Activated naive CD4-positive, alpha-beta T cell treated with anti-CD3 and anti-CD28 coated beads for 36 hours (primary cell): ENCODE results near the gene TBC1D1. TPM values are rescaled to one million over a fixed set of nuclear protein-coding genes. Genes with fewer than 3 reads are reported as not detected.

Source experiments
- CTCF ChIA-PET: fragments of 350-600 bp; sonication (Branson Sonifier 250); formaldehyde crosslinking; loops from one replicate; lab custom pipeline; 2021; ENCODE audit warnings: antibody characterized with exemption; lab: Charles Lee
- DNase-seq: peaks from one replicate; pipeline ENCODE4 v3.0.0-alpha.2; 2020
- H3K27ac Mint-ChIP-seq: one replicate; pipeline ENCODE4 v1.8.0; 2021; ENCODE audit warnings: mild to moderate bottlenecking, mixed read lengths
- H3K27me3 Mint-ChIP-seq: one replicate; pipeline ENCODE4 v1.8.0; 2021; ENCODE audit warnings: low read depth, mixed read lengths
- H3K36me3 Mint-ChIP-seq: one replicate; pipeline ENCODE4 v1.8.0; 2021; ENCODE audit warnings: low read depth, mixed read lengths
- H3K4me1 Mint-ChIP-seq: one replicate; pipeline ENCODE4 v1.8.0; 2021; ENCODE audit warnings: low read depth, mixed read lengths
- H3K4me3 Mint-ChIP-seq: one replicate; pipeline ENCODE4 v1.8.0; 2021; ENCODE audit warnings: mild to moderate bottlenecking, moderate library complexity, mixed read lengths
- H3K9me3 Mint-ChIP-seq: one replicate; pipeline ENCODE4 v1.8.0; 2021; ENCODE audit warnings: mixed read lengths
- intact Hi-C: fragments of 100-400 bp; cut with micrococcal nuclease; formaldehyde crosslinking; loops from one replicate; pipeline ENCODE4 v1.15.1; 2023
- total RNA-seq, 2 experiments: library from RNA; stranded (reverse); gene quantifications; one replicate each; pipeline ENCODE4 v1.2.3, GENCODE V29; 2021

Gene TBC1D1
- total RNA-seq, 2 experiments from 2014 or later, result 57.7 to 68.5 TPM

DNA sequence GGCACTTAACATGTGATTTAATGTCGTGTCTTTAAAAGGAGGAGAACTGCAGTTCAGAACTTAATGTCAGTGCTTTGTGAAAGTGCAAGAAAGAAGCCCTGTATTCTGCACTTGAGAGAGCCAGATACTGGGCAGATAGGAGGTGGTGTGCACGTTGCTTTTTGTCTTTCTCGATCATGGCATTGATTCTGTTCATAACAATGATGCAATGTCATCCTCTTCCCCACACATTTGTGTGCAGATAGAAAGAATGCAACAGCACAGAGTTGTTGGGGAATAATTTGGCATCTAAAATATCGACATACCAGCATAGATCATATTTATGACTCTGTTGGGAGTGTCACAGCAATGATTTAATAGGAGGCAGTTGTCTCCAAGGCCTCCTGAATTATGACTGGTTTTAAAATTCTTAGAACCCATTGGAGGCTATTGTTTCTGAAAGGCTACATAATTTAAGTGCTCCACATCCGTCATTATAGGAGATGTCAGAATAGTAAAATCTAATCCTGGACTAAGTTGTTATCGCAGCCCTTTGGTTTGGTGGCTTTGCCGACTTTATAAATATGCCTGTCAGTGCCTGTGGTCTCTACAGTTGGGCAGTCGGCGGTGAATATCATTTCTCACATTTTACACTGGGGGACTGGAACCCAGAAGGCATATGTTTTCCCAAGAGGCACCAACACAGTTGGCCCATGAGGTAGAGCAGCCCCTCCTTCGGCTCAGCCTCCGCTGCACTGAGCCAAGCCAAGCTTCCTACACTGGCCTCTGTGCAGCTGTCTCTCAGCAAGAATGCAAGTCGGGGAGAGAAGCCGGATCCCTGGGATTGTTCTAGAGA is 194.2 kb downstream of the TBC1D1 start:
- no peak for DNase-seq
- no peaks in the 10 kb centered on the region for H3K27me3 Mint-ChIP-seq
- peaks cover 2% of the 10 kb centered on the region for H3K36me3 Mint-ChIP-seq
- H3K9me3 Mint-ChIP-seq, result no peaks in the 10 kb centered on the region
- CTCF ChIA-PET, result no interaction called here
- intact Hi-C loops, result no loop called here
- no peak overlapping the region for H3K4me3 Mint-ChIP-seq
- peaks cover 6% of the 10 kb centered on the region for H3K4me1 Mint-ChIP-seq
- H3K27ac Mint-ChIP-seq, result no peak overlapping the region

DNA sequence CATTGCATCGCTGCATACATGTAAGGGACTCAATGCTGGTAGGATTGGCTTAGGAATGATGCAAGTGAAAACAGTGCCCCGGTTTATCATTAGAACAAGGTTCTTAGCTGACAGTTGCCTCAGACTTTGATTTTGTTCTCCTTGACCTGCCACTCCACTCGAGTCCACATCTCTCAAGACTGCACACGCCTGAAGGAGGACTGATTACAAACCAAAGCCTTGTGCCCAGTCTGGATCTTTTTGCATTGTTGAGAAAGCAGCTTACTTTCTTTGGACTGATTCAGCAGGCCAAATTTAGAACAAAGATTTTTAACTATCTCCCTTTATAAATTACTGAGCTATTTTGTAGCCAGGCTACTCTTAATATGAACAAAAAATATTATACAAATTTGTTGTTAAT is 194.9 kb downstream of the TBC1D1 start:
- Mint-ChIP-seq H3K27me3 (no peaks in the 10 kb centered on the region), H3K36me3 (peaks cover 4% of the 10 kb centered on the region), H3K27ac (no peak overlapping the region), H3K9me3 (no peaks in the 10 kb centered on the region), H3K4me3 (no peak overlapping the region), H3K4me1 (peaks cover 12% of the 10 kb centered on the region)
- intact Hi-C loops, result no loop called here
- no peak for DNase-seq
- CTCF ChIA-PET, result no interaction called here

DNA sequence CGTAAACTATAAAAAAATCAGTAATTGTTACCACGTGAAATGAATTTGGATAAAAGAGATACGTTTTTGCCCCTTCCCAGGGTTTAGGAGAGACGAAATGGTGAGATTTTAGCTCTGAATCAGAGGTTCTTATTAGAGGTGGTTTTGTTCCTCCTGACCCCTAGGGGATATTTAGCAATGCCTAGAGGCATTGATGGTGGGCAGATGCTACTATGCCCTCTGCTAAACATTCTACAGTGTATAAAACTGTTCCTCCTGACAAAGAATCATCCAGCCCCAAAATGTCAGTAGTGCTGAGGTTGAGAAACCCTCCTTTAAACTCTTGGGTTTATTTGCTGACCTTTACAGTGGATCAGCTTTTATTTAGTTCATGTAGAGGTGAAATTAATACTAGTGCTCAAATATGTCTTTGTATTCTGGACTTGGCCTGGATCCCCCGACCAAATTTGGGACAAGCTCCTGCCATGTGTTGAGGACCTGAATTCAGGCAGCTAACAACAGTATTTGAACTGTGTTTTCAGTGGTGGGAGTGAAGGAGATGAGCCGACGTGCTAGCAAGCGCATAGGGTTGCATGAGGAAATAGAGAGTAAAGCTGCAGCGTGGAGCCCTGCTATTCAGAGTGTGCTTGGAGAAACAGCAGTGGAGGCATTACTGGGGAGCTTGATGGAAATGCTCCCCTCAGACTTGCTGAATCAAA is 195.4 kb downstream of the TBC1D1 start:
- H3K4me3 Mint-ChIP-seq, result no peak overlapping the region

DNA sequence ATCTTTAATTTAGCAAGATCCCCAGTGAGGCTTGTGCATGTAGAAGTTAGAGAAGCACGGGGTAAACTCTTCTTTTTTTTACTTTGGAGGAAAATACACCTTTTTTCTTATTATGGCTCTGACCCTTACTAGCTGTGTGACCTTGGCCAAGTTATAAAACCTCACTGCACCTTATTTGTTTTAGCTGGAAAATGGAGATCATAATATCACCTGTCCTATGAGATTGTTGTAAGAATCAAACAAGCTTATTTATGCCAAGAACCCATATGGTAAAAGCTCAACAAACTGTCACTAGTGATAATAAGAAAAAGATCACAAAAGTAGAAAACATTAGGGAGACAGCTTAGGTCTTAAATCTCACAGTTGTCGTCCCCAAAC is 196.0 kb downstream of the TBC1D1 start:
- Mint-ChIP-seq H3K9me3 (no peaks in the 10 kb centered on the region), H3K4me3 (no peak overlapping the region), H3K27ac (no peak overlapping the region), H3K27me3 (no peaks in the 10 kb centered on the region), H3K36me3 (peaks cover 11% of the 10 kb centered on the region), H3K4me1 (peaks cover 20% of the 10 kb centered on the region)
- CTCF ChIA-PET, result interaction anchor here (0.6 kb wide), 1 partner anchor 381 kb away, joined by 3 read pairs; no protein-coding TSS in a partner anchor
- DNase-seq, result no peak
- intact Hi-C loops, result no loop called here

More for the DNA sequence above, 195.4 kb downstream of the TBC1D1 start:
- intact Hi-C loops, result no loop called here
- H3K4me1 Mint-ChIP-seq, result peaks cover 18% of the 10 kb centered on the region
- H3K36me3 Mint-ChIP-seq, result peaks cover 8% of the 10 kb centered on the region
- no peak for DNase-seq
- H3K27ac Mint-ChIP-seq, result no peak overlapping the region
- H3K9me3 Mint-ChIP-seq, result no peaks in the 10 kb centered on the region
- CTCF ChIA-PET, result interaction anchor here (0.6 kb wide), 1 partner anchor 382 kb away, joined by 3 read pairs; no protein-coding TSS in a partner anchor
- H3K27me3 Mint-ChIP-seq, result no peaks in the 10 kb centered on the region

DNA sequence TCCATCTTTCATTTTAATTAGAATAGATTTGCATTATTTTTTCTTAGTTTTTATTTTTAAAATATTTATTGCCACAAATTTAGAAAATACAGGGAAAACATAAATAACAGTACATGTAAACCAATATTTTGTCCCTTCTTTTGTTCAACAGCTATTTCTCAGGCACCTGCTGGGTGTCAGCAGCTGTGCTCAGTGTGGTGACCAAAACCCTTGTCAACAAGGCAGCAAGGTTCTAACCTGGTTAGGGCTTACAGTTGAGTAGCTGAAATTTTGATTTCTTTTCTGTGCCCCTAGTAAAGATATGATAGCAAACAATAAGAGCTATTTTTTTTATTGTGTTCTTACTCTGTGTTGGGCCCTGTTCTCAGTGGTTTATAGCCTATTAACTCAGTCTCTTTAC is 197.4 kb downstream of the TBC1D1 start:
- Mint-ChIP-seq H3K9me3 (no peaks in the 10 kb centered on the region), H3K36me3 (peaks cover 22% of the 10 kb centered on the region), H3K27ac (no peak overlapping the region), H3K4me3 (no peak overlapping the region), H3K27me3 (no peaks in the 10 kb centered on the region), H3K4me1 (peaks cover 23% of the 10 kb centered on the region)
- CTCF ChIA-PET, result interaction anchor here (1.0 to 1.9 kb wide), 3 partner anchors 19 to 78 kb away, joined by 3 to 5 read pairs (median 3); no protein-coding TSS in a partner anchor
- no peak for DNase-seq
- intact Hi-C loops, result no loop called here

DNA sequence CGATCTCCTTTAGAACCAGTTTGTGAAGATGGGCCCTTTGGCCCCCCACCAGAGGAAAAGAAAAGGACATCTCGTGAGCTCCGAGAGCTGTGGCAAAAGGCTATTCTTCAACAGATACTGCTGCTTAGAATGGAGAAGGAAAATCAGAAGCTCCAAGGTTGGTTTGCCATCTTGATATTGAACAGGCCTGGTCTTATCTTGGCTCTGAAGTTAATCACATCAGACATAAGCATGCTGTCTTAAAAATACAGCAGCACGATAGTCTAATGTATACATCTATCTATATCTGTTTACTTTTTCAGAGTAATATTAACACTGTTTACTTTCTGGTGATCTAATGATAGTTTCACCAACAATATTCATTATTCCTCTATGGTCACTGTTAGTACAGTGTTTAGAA is 199.1 kb downstream of the TBC1D1 start:
- Mint-ChIP-seq H3K27ac (peak overlapping the region; percentile 77), H3K4me1 (peaks cover 23% of the 10 kb centered on the region)

DNA sequence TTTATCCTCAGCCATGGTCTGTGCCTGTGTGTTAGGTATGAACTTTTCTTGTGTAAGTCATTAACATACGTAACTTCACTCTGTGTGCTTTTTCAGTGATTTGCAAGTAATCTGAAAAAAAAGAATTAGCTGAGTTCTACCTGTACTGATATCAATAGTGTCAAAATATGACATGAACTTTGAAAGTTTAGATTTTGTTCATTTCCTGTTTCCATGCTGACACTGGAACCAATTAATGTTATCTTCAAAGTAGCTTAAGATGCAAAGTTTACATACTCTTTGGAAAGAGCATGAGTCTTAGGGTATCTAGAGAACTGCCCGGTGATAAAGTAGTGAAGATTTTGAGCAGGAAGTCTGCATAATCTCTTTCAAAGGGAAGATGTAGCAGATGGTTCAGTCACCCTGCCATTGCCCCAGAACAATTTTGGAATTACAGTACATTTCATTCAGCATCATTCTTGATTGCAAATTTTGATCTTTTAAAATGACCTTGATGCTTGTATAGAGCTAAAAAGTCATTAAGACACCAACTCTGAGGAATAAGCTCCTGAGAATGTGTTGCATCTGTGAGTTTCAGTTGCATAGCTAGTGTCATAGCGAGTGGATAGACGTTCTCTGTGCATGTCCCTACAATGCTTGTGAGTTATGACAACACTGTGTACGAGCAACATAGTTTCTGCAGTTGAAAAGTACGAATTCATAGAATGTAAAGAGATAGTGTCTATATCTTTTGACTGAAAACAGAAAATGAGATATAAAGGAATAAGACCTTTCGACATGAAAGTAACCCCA is 199.8 kb downstream of the TBC1D1 start:
- DNase-seq, result no peak
- no peaks in the 10 kb centered on the region for H3K9me3 Mint-ChIP-seq
- H3K4me3 Mint-ChIP-seq, result no peak overlapping the region
- intact Hi-C loops, result loop anchor here (1.0 kb wide), 2 partner anchors 41 to 73 kb away; no protein-coding TSS in a partner anchor
- CTCF ChIA-PET, result interaction anchor here (0.6 to 1.7 kb wide), 10 partner anchors 9 to 220 kb away, joined by 3 to 8 read pairs (median 4); no protein-coding TSS in a partner anchor
- peaks cover 23% of the 10 kb centered on the region for H3K4me1 Mint-ChIP-seq
- no peaks in the 10 kb centered on the region for H3K27me3 Mint-ChIP-seq
- peak overlapping the region; percentile 77 for H3K27ac Mint-ChIP-seq
- peaks cover 27% of the 10 kb centered on the region for H3K36me3 Mint-ChIP-seq

More for the DNA sequence above, 199.1 kb downstream of the TBC1D1 start:
- Mint-ChIP-seq H3K4me3 (no peak overlapping the region), H3K36me3 (peaks cover 22% of the 10 kb centered on the region), H3K9me3 (no peaks in the 10 kb centered on the region), H3K27me3 (no peaks in the 10 kb centered on the region)
- intact Hi-C loops, result loop anchor here (1.0 kb wide), 2 partner anchors 41 to 73 kb away; no protein-coding TSS in a partner anchor
- CTCF ChIA-PET, result interaction anchor here (0.6 to 1.7 kb wide), 10 partner anchors 10 to 221 kb away, joined by 3 to 8 read pairs (median 4); no protein-coding TSS in a partner anchor
- DNase-seq, result no peak

DNA sequence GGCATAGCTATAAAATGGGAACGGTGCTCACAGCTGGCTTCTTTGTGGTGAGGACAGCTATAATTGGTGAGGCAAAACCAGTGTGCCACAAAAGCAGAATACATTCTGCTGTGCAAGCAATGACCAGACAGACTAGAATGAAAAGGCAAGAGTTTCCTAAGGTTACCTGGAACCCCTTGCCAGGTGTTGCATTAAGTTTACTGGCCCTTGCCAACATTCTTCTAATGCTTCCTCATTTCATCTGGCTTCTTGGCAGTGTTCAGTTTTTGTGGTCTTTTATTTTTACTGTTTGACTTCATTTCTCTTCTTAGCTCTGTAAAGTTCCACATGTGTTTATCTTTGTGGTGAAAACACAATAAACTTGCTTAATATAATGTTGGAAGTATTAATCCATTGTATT is 200.8 kb downstream of the TBC1D1 start:
- Mint-ChIP-seq H3K4me3 (no peak overlapping the region), H3K9me3 (no peaks in the 10 kb centered on the region), H3K27me3 (no peaks in the 10 kb centered on the region), H3K36me3 (peaks cover 30% of the 10 kb centered on the region), H3K4me1 (peaks cover 23% of the 10 kb centered on the region), H3K27ac (peak overlapping the region; percentile 77)
- no peak for DNase-seq
- intact Hi-C loops, result no loop called here
- CTCF ChIA-PET, result interaction anchor here (0.7 to 1.7 kb wide), 5 partner anchors 8 to 39 kb away, joined by 3 to 7 read pairs (median 5); no protein-coding TSS in a partner anchor

DNA sequence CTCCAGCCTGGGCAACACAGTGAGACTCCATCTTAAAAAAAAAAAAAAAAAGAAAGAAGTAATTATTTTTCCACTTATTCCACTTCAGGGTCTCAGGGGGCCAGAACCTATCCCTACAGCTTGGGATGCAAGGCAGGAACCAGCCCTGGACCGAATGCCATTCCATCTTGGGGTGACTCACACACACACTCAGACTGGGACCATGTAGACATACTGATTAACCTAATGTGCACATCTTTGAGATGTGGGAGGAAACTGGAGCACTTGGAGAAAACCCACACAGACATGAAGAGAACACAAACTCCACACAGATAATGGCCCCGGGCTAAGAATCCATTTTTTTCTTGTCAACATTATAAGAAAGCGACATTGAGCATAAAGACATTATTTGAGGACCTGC is 201.8 kb downstream of the TBC1D1 start:
- H3K36me3 Mint-ChIP-seq, result peaks cover 33% of the 10 kb centered on the region
- H3K27ac Mint-ChIP-seq, result no peak overlapping the region
- no peaks in the 10 kb centered on the region for H3K27me3 Mint-ChIP-seq
- peaks cover 21% of the 10 kb centered on the region for H3K4me1 Mint-ChIP-seq
- intact Hi-C loops, result no loop called here
- H3K4me3 Mint-ChIP-seq, result no peak overlapping the region
- CTCF ChIA-PET, result no interaction called here
- H3K9me3 Mint-ChIP-seq, result no peaks in the 10 kb centered on the region
- no peak for DNase-seq

DNA sequence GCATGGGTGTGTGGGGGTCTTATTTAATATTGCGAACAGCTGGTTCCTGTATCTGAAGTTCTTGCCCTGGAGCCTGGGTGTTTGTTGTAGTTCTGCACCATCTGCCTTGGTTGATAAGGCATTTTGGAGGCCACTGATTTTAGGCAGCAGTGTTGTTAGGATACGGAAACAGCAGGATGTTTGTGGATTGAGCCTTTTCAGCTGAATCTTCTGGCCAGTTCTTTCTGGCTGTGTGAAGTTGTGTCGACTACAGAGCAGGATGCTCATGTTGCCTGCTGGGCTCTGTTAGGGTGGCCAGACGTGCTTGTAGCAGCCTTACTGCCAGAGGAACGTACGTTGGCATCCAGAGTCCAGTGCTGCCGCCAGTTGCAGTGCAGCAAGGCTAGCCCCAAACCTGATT is 203.5 kb downstream of the TBC1D1 start:
- Mint-ChIP-seq H3K36me3 (peaks cover 37% of the 10 kb centered on the region), H3K4me1 (peaks cover 21% of the 10 kb centered on the region), H3K27ac (no peak overlapping the region), H3K27me3 (no peaks in the 10 kb centered on the region), H3K9me3 (no peaks in the 10 kb centered on the region), H3K4me3 (no peak overlapping the region)
- intact Hi-C loops, result no loop called here
- CTCF ChIA-PET, result no interaction called here
- DNase-seq, result no peak

DNA sequence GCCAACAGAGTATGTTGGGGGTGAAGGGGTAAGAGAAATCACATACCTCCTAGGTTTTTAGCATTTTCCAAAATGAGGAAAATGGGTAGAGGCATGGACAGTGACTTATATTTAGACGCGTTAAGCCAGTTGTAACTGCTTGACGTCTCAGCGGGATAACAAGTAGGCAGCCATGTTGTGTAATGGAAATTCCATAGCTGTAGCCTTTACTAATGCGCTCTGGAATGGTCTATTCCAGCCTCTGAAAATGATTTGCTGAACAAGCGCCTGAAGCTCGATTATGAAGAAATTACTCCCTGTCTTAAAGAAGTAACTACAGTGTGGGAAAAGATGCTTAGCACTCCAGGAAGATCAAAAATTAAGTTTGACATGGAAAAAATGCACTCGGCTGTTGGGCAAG is 204.8 kb downstream of the TBC1D1 start:
- peaks cover 11% of the 10 kb centered on the region for H3K4me1 Mint-ChIP-seq
- H3K4me3 Mint-ChIP-seq, result no peak overlapping the region
- H3K27me3 Mint-ChIP-seq, result no peaks in the 10 kb centered on the region
- no peaks in the 10 kb centered on the region for H3K9me3 Mint-ChIP-seq
- DNase-seq, result no peak
- CTCF ChIA-PET, result no interaction called here
- intact Hi-C loops, result loop anchor here (2.0 kb wide), 1 partner anchor 19 kb away; no protein-coding TSS in a partner anchor
- H3K27ac Mint-ChIP-seq, result no peak overlapping the region
- H3K36me3 Mint-ChIP-seq, result peaks cover 34% of the 10 kb centered on the region
